Activated T-cell treated with anti-CD3 and anti-CD28 coated beads, Interleukin-2, amount 50 U/mL, for 72 hours (primary cell): Measurements from ENCODE around the gene PPP1R9B. TPM values are rescaled to one million over a fixed set of nuclear protein-coding genes. Genes with fewer than 3 reads are reported as not detected.

Experiments
- ATAC-seq, 2 donors: fragments of 150-1000 bp; cut with Tn5 transposase; replicated peaks in 1 of 2; 2 replicates each; pipeline ENCODE4 v1.10.0; 2021; ENCODE audit warnings: moderate library complexity in 2 of 2, mild to moderate bottlenecking in 1 of 2
- DNase-seq, 2 donors: peaks; one replicate each; pipeline ENCODE4 v3.0.0; 2021 to 2022; ENCODE audit warnings: mixed read lengths in 1 of 2
- H3K27ac Mint-ChIP-seq: one replicate; pipeline ENCODE4 v1.8.0; 2022; ENCODE audit warnings: mild to moderate bottlenecking, moderate library complexity, mixed read lengths
- H3K27me3 Mint-ChIP-seq: one replicate; pipeline ENCODE4 v1.8.0; 2022; ENCODE audit warnings: low read depth, mixed read lengths
- H3K36me3 Mint-ChIP-seq, 2 donors: one replicate each; pipeline ENCODE4 v1.8.0; 2022; ENCODE audit warnings: mixed read lengths in 2 of 2, mild to moderate bottlenecking in 1 of 2; ENCODE audit not compliant: insufficient read depth in 2 of 2
- H3K4me1 Mint-ChIP-seq: one replicate; pipeline ENCODE4 v1.8.0; 2022; ENCODE audit warnings: low read depth, mixed read lengths
- H3K4me3 Mint-ChIP-seq, 2 donors: one replicate each; pipeline ENCODE4 v1.8.0; 2022; ENCODE audit warnings: mild to moderate bottlenecking in 2 of 2, mixed read lengths in 2 of 2, moderate library complexity in 2 of 2
- H3K9me3 Mint-ChIP-seq, 2 donors: one replicate each; pipeline ENCODE4 v1.8.0; 2022; ENCODE audit warnings: mixed read lengths in 2 of 2
- total RNA-seq, 2 donors: library from RNA; stranded (reverse); gene quantifications; one replicate each; pipeline ENCODE4 v1.2.3, GENCODE V29; 2022

The PPP1R9B gene
- total RNA-seq, 2 donors from 2014 or later, result 111 to 128 TPM

- peak overlapping the region; percentile 91 to 92 for H3K4me3 Mint-ChIP-seq
- DNase-seq (no peak), ATAC-seq (no peak)
- peaks cover 29% of the 10 kb centered on the region for H3K4me1 Mint-ChIP-seq
- peaks cover 6% of the 10 kb centered on the region in 2 donors for H3K36me3 Mint-ChIP-seq
- no peaks in the 10 kb centered on the region for H3K27me3 Mint-ChIP-seq
- H3K9me3 Mint-ChIP-seq, result no peaks in the 10 kb centered on the region
- peak overlapping the region; percentile 82 for H3K27ac Mint-ChIP-seq
Observed at GRCh38 chr17:50152736-50153135, 2.3 kb upstream of the PPP1R9B start.

GRCh38 chr17:50151937-50152547 is 1.6 kb upstream of the PPP1R9B start:
- peak; percentile 12 to 25 for ATAC-seq

DNA sequence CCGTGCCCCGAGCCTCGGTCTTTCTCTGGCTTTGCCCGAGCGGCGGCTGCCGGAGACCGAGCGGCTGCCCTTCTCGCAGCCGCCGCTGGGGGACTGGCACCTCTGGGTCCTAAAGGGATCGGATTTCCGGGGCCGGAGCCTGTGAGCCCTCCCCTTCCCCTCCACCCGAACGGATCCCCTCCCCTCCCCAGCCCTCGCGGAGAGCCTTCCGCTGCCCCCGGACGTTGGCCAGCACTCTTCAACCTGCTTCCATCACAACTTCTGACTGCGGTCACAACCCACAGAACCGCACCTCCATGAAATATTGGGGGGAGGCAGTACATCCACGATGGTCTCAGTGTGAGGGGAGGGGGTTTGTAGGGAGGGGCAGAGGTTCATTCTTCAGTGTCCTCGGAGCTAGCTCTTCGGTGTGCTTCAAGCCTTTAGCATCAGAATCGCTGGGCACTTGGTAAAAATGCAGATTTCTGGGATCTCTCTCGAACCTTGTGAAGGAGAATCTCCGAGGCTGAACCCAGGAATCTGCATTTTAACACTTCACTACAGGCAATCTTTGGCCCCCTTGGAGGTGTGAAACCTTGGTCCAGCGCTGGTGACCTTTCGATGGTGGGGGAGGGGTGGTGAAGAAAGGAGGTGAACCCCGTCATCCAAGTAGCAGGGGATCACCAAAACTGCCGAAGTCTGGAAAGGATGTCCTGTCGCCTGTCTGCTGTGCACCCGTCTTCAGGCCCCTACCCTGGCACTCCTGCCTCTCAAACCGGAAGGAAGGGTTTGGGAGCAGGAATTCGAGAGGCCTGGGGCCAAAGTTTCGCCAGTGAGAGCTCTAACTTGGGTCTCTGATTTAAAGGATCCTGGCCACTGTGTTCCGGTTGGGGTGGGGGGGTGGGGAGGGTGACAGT is 812 bp upstream of the PPP1R9B start:
- Mint-ChIP-seq H3K4me1 (peaks cover 39% of the 10 kb centered on the region), H3K36me3 (peaks cover 8 to 15% of the 10 kb centered on the region in 2 donors), H3K9me3 (no peaks in the 10 kb centered on the region), H3K4me3 (peak overlapping the region; percentile 91 to 92), H3K27me3 (no peaks in the 10 kb centered on the region), H3K27ac (peak overlapping the region; percentile 91)
- peak; percentile 78 to 79 for ATAC-seq
- peak; percentile 92 to 93 for DNase-seq

More at GRCh38 chr17:50151937-50152547, 1.6 kb upstream of the PPP1R9B start:
- Mint-ChIP-seq H3K27ac (peak overlapping the region; percentile 82), H3K4me1 (peaks cover 31% of the 10 kb centered on the region), H3K27me3 (no peaks in the 10 kb centered on the region), H3K36me3 (peaks cover 6 to 9% of the 10 kb centered on the region in 2 donors), H3K9me3 (no peaks in the 10 kb centered on the region), H3K4me3 (peak overlapping the region; percentile 91 to 92)
- peak; percentile 55 to 70 for DNase-seq

DNA sequence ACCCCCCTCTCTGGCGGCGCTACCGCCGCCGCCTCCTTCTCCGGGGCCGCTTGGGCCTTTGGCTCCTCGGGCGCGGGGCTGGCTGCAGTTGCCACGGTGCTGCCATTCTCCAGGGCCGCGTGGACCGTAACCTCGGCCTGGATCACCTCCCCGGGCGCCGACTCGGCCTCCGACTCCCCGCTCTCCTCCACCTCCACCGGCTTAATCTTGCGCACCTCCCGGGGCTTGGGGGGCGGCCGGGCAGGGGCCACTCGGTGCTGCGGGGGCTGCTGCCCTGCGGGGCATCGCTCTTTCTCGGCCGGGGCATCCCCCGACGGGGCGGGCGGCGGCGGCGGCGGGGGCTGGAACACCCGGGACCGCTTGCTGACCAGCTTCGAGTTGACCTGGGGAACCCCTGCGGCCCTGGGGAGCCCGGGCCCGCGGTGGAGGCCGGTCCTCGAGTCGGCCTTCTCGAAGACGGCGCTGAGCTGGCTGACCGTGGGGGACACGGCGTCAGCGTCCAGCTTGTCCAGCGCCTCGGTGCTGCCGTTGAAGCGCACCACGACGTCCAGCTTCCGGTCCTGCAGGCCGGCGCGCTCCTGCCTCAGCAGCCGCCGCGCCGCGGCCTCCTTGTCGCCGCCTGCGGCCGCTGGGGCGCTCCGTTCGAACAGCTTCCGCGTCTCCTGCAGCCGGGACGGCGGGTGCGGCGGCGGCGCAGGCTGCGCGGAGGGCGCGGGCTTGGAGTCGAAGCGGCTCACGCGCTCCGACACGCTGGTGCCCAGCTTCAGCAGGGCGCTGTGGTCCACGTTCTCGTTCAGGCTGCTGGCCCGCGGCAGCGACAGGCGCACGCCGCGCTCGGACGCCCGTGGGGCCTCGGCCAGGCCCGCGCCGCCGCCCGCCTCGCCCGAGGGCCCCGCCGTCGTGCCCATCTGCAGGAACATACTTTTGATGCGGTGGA is 792 bp downstream of the PPP1R9B start:
- DNase-seq, result peak; percentile 69 to 70
- Mint-ChIP-seq H3K36me3 (peaks cover 11 to 15% of the 10 kb centered on the region in 2 donors), H3K4me1 (peaks cover 46% of the 10 kb centered on the region), H3K4me3 (peak overlapping the region; percentile 97 to 98), H3K9me3 (no peaks in the 10 kb centered on the region), H3K27me3 (no peaks in the 10 kb centered on the region), H3K27ac (no peak overlapping the region)
- peak; percentile 9 to 10 for ATAC-seq

- H3K4me3 Mint-ChIP-seq, result peak overlapping the region; percentile 97 to 98
- H3K4me1 Mint-ChIP-seq, result peaks cover 46% of the 10 kb centered on the region
- peaks cover 16 to 21% of the 10 kb centered on the region in 2 donors for H3K36me3 Mint-ChIP-seq
- H3K27me3 Mint-ChIP-seq, result no peaks in the 10 kb centered on the region
- no peak for DNase-seq
- peak overlapping the region; percentile 81 for H3K27ac Mint-ChIP-seq
- ATAC-seq, result no peak
- H3K9me3 Mint-ChIP-seq, result no peaks in the 10 kb centered on the region
Observed at GRCh38 chr17:50149091-50149416, 1.4 kb downstream of the PPP1R9B start.

DNA sequence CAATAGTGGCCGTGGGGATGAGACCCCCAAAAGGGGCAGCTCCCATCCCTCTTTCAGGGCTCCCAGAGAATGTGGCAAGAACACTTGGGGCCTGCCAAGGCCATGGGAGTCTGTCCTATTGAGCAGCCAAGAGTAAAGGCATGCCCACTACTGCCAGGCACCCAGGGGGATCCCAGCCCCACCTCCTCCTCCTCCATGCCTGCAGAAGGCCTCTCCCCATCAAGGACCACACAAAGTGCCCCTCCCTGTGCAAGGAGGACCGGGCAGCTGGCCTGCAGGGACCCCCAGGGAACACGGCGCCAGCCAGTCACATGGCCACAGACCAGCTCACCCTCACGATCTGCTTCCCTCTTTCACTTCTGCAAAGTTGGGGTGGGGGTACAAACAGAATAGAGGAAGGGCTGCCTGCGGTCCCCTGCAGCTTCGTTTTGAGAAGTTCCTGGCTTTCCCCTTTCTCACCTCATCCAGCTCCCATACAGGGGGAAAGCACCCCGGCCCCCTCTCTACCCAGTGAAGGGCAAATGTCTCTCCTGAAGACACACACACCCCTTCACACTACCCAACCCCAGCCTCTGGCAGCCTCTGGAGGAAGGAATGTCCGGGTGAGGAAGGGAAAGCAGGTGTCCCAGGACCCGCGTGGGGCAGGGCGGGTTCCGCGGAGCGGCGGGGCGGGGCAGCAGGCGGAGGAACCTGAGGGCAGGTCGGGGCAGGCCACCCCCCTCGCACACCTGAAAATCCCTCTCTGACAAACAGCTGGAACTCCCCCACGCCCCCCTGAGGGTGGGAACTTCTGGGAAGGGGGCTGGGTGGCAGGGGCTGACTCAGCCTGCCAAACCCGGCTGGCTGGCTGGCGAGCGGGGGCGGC is 2.0 kb downstream of the PPP1R9B start:
- Mint-ChIP-seq H3K36me3 (peaks cover 16 to 21% of the 10 kb centered on the region in 2 donors), H3K4me3 (peak overlapping the region; percentile 97 to 98), H3K9me3 (no peaks in the 10 kb centered on the region), H3K4me1 (peaks cover 46% of the 10 kb centered on the region), H3K27ac (peak overlapping the region; percentile 39), H3K27me3 (no peaks in the 10 kb centered on the region)
- DNase-seq (peak; percentile 78 to 84), ATAC-seq (peak; percentile 35 to 43)

DNA sequence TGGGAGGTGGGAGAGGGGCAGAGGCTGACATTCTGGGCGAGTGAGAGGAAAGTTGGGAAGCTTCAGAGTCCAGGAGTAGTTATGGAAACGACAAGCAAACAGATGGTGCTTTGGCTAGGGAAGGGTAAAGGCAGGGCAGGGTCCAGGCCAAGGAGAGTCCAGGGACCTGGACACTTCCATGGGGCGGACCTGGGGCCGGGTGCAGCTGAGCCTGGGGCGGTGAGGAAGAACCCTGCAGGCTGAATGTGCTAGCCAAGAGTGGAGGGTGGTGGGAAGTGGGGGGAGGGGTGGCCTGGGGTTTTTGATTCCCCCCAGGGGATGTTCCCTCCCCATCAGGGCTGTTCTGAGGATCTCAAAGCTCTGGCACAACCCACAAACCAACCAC is 2.6 kb downstream of the PPP1R9B start:
- DNase-seq (no peak), ATAC-seq (no peak)
- peaks cover 16 to 22% of the 10 kb centered on the region in 2 donors for H3K36me3 Mint-ChIP-seq
- H3K4me3 Mint-ChIP-seq, result peak overlapping the region; percentile 97 to 98
- H3K27me3 Mint-ChIP-seq, result no peaks in the 10 kb centered on the region
- peak overlapping the region; percentile 84 for H3K27ac Mint-ChIP-seq
- no peaks in the 10 kb centered on the region for H3K9me3 Mint-ChIP-seq
- peaks cover 51% of the 10 kb centered on the region for H3K4me1 Mint-ChIP-seq

DNA sequence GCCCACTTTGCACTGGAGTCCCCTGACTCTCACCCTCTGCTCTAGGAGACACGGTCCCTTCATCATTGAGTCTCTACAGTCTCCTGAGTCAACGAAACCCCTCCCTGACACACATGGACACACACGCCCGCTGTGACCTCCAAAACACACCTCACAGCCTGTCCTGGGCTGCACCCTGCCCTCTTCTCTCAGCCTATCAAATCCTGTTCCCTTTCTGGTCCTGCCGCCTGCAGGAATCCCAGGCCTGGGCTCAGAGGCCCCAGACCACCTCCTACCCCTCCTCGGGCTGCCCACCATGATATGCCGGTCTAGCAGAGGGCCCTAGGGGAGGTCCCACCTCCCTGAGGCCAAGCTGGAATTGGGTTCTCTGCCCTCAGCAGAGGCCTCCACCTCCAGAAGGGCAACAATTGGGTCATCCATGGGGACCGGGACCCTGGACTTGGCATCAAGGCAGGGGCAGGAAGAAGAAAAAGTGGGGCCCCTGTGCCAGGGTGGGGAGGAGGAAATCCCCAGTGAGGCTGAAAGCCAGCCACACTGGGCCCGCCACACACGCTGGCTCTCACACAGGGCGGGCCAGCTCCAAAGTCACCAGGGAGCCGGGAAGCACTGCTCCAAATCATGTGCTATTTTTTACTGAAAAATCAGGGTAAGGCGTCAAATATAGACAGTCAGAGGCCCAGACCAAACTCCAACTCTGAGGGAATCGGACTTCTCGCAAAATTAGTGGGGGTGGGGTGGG is 3.4 kb downstream of the PPP1R9B start:
- Mint-ChIP-seq H3K27me3 (no peaks in the 10 kb centered on the region), H3K4me1 (peaks cover 53% of the 10 kb centered on the region), H3K27ac (peak overlapping the region; percentile 84), H3K9me3 (no peaks in the 10 kb centered on the region), H3K36me3 (peaks cover 16 to 25% of the 10 kb centered on the region in 2 donors), H3K4me3 (peak overlapping the region; percentile 97 to 98)
- no peak for DNase-seq
- ATAC-seq, result no peak

- no peaks in the 10 kb centered on the region for H3K9me3 Mint-ChIP-seq
- H3K4me3 Mint-ChIP-seq, result peak overlapping the region; percentile 97 to 98
- H3K4me1 Mint-ChIP-seq, result peaks cover 58% of the 10 kb centered on the region
- no peaks in the 10 kb centered on the region for H3K27me3 Mint-ChIP-seq
- ATAC-seq, result no peak
- H3K36me3 Mint-ChIP-seq, result peaks cover 21 to 29% of the 10 kb centered on the region in 2 donors
- H3K27ac Mint-ChIP-seq, result peak overlapping the region; percentile 84
- no peak for DNase-seq
Observed at GRCh38 chr17:50146230-50146926, 4.1 kb downstream of the PPP1R9B start.

GRCh38 chr17:50145532-50146229 is 4.8 kb downstream of the PPP1R9B start:
- H3K9me3 Mint-ChIP-seq, result no peaks in the 10 kb centered on the region
- peaks cover 65% of the 10 kb centered on the region for H3K4me1 Mint-ChIP-seq
- H3K27ac Mint-ChIP-seq, result peak overlapping the region; percentile 68
- no peaks in the 10 kb centered on the region for H3K27me3 Mint-ChIP-seq
- ATAC-seq (no peak), DNase-seq (no peak)
- H3K4me3 Mint-ChIP-seq, result peak overlapping the region; percentile 59 to 98
- H3K36me3 Mint-ChIP-seq, result peaks cover 21 to 31% of the 10 kb centered on the region in 2 donors
